GM12878 (cell line): ENCODE data around the gene SURF2. TPM values are rescaled to one million over a fixed set of nuclear protein-coding genes. Genes with fewer than 3 reads are reported as not detected.
A peak's percentile ranks its signal among the peaks of the same experiment; 100 is the strongest.

Experiments used
- ATAC-seq: fragments of 200-7000 bp; cut with Tn5 transposase; 3 replicates; pipeline ENCODE4 v1.9.1; 2020; ENCODE audit warnings: mild to moderate bottlenecking, moderate library complexity
- BruUV-seq: library from RNA; stranded (reverse); fragments of 400-500 nt; replicated peaks from 2 replicates; lab custom pipeline; 2021; lab: Mats Ljungman, UMichigan
- CTCF ChIA-PET: fragments of 300-600 bp; sonication (Branson Sonifier 250); formaldehyde crosslinking; extraction: SDS; loops from one replicate; lab custom pipeline; 2021; ENCODE audit warnings: inconsistent platforms; lab: Yijun Ruan, JAX
- POLR2A ChIA-PET: fragments of 350-600 bp; formaldehyde crosslinking; extraction: SDS; loops from one replicate; lab custom pipeline; 2021; ENCODE audit warnings: inconsistent platforms; lab: Charles Lee
- RAD21 ChIA-PET: fragments of 300-600 bp; sonication (Branson Sonifier 250); formaldehyde crosslinking; loops from one replicate; lab custom pipeline; 2023; ENCODE audit warnings: antibody characterized with exemption; ENCODE audit not compliant: unreplicated experiment; lab: Charles Lee
- SMC1A ChIA-PET: fragments of 300-600 bp; sonication (Branson Sonifier 250); formaldehyde crosslinking; loops from one replicate; lab custom pipeline; 2023; ENCODE audit not compliant: unreplicated experiment, uncharacterized antibody; lab: Charles Lee
- DNase-seq: peaks from one replicate; pipeline ENCODE4 v3.0.0-alpha.2; 2011; ENCODE audit warnings: low read depth, low spot score
- FAIRE-seq: peaks from 3 replicates; lab custom pipeline; 2011; peaks lifted over from hg19 to GRCh38; lab: Jason Lieb, UNC
- H2AFZ ChIP-seq: 2 replicates; pipeline ENCODE4 v1.6.0; 2011; ENCODE audit warnings: low read depth, low read length, control low read depth; ENCODE audit not compliant: control insufficient read depth
- H3K27ac ChIP-seq: 2 replicates; pipeline ENCODE4 v1.5.1; 2011; ENCODE audit warnings: control low read depth; ENCODE audit not compliant: control insufficient read depth, insufficient read depth
- H3K27me3 ChIP-seq, 2 experiments: replicated peaks in 1 of 2; 2 replicates each; pipeline versions ENCODE4 v1.6.0 to v1.6.1; 2011; ENCODE audit warnings: low read length in 1 of 2; ENCODE audit not compliant: control insufficient read depth in 2 of 2, insufficient read depth in 2 of 2
- H3K36me3 ChIP-seq, 2 experiments: 2 replicates each; pipeline ENCODE4 v1.5.1; 2011; ENCODE audit warnings: low read length in 1 of 2; ENCODE audit not compliant: control insufficient read depth in 2 of 2, insufficient read depth in 2 of 2
- H3K4me1 ChIP-seq: 2 replicates; pipeline ENCODE4 v1.6.1; 2011; ENCODE audit warnings: mild to moderate bottlenecking, low read length, moderate library complexity, mixed read lengths; ENCODE audit not compliant: control insufficient read depth, insufficient read depth
- H3K4me2 ChIP-seq: 2 replicates; pipeline ENCODE4 v1.6.0; 2011; ENCODE audit warnings: control low read depth; ENCODE audit not compliant: control insufficient read depth, insufficient read depth
- H3K4me3 ChIP-seq: fragments of 200-600 bp; sonication (generic); 2 replicates; pipeline ENCODE4 v1.5.1; 2016
- H3K79me2 ChIP-seq: 2 replicates; pipeline ENCODE4 v1.6.0; 2011; ENCODE audit warnings: low read length; ENCODE audit not compliant: control insufficient read depth, insufficient read depth
- H3K9ac ChIP-seq: 2 replicates; pipeline ENCODE4 v1.8.0; 2011; ENCODE audit warnings: low read length, control low read depth, mixed read lengths; ENCODE audit not compliant: control insufficient read depth, insufficient read depth
- H3K9me3 ChIP-seq: replicated peaks from 3 replicates; pipeline ENCODE4 v1.5.1; 2011; ENCODE audit warnings: mild to moderate bottlenecking, low read length; ENCODE audit not compliant: control insufficient read depth, insufficient read depth
- H4K20me1 ChIP-seq: 2 replicates; pipeline ENCODE4 v1.6.0; 2011; ENCODE audit not compliant: control insufficient read depth, insufficient read depth
- CBX5 ChIP-seq: sonication (generic); IDR thresholded peaks from 2 replicates; pipeline ENCODE4 v1.6.1; 2016; ENCODE audit warnings: low read depth, moderate library complexity, mild to moderate bottlenecking, inconsistent platforms
- PAX8 ChIP-seq: fragments of 450-650 bp; IDR thresholded peaks from 2 replicates; pipeline ENCODE4 v1.6.1; 2017; ENCODE audit warnings: mild to moderate bottlenecking, moderate library complexity
- POLR2A ChIP-seq: IDR thresholded peaks from 2 replicates; pipeline ENCODE4 v1.6.1; 2011; ENCODE audit warnings: low read depth, mild to moderate bottlenecking, low read length
- ZNF274 ChIP-seq: IDR thresholded peaks from one replicate; pipeline ENCODE4 v1.8.0; 2011; ENCODE audit not compliant: insufficient read length, insufficient read depth
- WGBS: methylation state at CpG from one replicate; pipeline ENCODE4 v1.1.6; 2016; ENCODE audit warnings: low lambda C conversion rate; ENCODE audit not compliant: insufficient replicate concordance, insufficient coverage; ENCODE audit errors: missing lambda C conversion rate; 5-methylcytosine and 5-hydroxymethylcytosine counted together
- in situ Hi-C: fragments of 300-500 bp; cut with MboI; formaldehyde crosslinking; loops from 9 replicates; pipeline ENCODE4 v1.14.3; 2018; ENCODE audit warnings: mixed read lengths
- intact Hi-C: fragments of 100-400 bp; cut with micrococcal nuclease; formaldehyde crosslinking; loops from one replicate; pipeline ENCODE4 v1.14.2; 2022; ENCODE audit not compliant: unreplicated experiment
- polyA plus RNA-seq, 11 experiments: library from polyadenylated mRNA; depleted of rRNA in 4 of 11; unstranded in 6 of 11; stranded (reverse) in 5 of 11; fragments of >200 nt; fragmentation: Nextera tagmentation in 4 of 11; fragmentation: Illumina TruSeq in 1 of 11; extraction: Ambion mirVana in 4 of 11; extraction: Trizol in 1 of 11; gene quantifications; 1 replicate in 1 of 11; 2 replicates in 10 of 11; pipeline versions ENCODE4 v1.2.1 to v1.2.3, GENCODE V29; 2011 to 2016; ENCODE audit warnings: inconsistent platforms in 2 of 11, missing spikeins in 2 of 11, low read depth in 1 of 11
- total RNA-seq, 4 experiments: library from RNA; depleted of rRNA in 3 of 4; stranded (reverse); fragments of >200 nt in 3 of 4; fragmentation: Illumina TruSeq in 1 of 4; extraction: Trizol in 1 of 4; gene quantifications; 2 replicates each; pipeline versions ENCODE4 v1.2.1 to v1.2.3, GENCODE V29; 2013 to 2021
- TF ChIP-seq, protein P1 (sequence below): fragments of 450-650 bp; IDR thresholded peaks from 2 replicates; pipeline ENCODE4 v1.6.1; 2016; ENCODE audit warnings: mild to moderate bottlenecking

The SURF2 gene
- total and polyA plus RNA-seq, 10 of the 15 experiments (the other 5 are each of a cell fraction or from before 2014, with no cell fraction given), result 4.0 to 41.7 (median 20.8) TPM

DNA sequence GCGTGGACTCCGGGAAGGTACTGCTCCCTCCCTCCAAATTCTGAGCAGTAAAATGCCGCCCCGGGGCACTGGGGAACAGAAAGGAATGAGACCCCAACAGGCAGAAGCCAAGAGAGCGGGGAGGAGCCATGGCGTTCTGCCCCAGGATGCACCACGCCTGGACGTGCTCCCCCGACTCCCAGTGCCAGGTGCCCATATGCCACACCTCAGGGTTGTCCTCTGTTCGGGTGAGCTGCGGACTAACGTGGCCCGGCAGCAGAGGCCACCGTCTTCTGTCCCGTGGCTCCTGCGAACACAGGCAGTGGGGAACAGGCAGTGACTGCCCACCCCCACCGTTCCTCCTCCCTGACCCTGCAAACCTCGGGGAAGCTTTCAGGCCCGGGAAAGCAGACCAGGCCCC is 25.1 kb upstream of the SURF2 start:
- POLR2A ChIA-PET, result interaction anchor here (0.5 kb wide), 1 partner anchor 89 kb away, joined by 3 read pairs; no protein-coding TSS in a partner anchor
- Histone ChIP-seq H3K27ac (no peak overlapping the region), H3K4me1 (no peaks in the 10 kb centered on the region; the same call in 1 of the 2 replicates), H3K4me3 (no peak overlapping the region), H3K79me2 (peaks cover 27% of the 10 kb centered on the region), H4K20me1 (no peaks in the 10 kb centered on the region), H3K9ac (no peak overlapping the region), H3K27me3 (no peaks in the 10 kb centered on the region), H3K4me2 (no peak overlapping the region), H3K9me3 (no peaks in the 10 kb centered on the region), H3K36me3 (peaks cover 14 to 24% of the 10 kb centered on the region in 2 experiments; a peak in 3 of 4 replicates), H2AFZ (no peak overlapping the region)
- in situ Hi-C loops, result no loop called here
- FAIRE-seq (no peak), DNase-seq (no peak), ATAC-seq (no peak)
- TF ChIP-seq POLR2A, result peak; percentile 26
- TF ChIP-seq CBX5, result no peak
- no peak for TF ChIP-seq ZNF274
- no peak for TF ChIP-seq PAX8
- TF ChIP-seq, protein P1, sequence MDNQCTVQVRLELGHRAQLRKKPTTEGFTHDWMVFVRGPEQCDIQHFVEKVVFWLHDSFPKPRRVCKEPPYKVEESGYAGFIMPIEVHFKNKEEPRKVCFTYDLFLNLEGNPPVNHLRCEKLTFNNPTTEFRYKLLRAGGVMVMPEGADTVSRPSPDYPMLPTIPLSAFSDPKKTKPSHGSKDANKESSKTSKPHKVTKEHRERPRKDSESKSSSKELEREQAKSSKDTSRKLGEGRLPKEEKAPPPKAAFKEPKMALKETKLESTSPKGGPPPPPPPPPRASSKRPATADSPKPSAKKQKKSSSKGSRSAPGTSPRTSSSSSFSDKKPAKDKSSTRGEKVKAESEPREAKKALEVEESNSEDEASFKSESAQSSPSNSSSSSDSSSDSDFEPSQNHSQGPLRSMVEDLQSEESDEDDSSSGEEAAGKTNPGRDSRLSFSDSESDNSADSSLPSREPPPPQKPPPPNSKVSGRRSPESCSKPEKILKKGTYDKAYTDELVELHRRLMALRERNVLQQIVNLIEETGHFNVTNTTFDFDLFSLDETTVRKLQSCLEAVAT, result no peak
- intact Hi-C loops, result no loop called here
- RAD21 ChIA-PET, result no interaction called here
- SMC1A ChIA-PET, result interaction anchor here (0.5 to 2.6 kb wide), 2 partner anchors 144 to 1601 kb away, joined by 3 to 21 read pairs; no protein-coding TSS in a partner anchor
- BruUV-seq, result no TSS peak
- CTCF ChIA-PET, result interaction anchor here (1.2 to 2.5 kb wide), 5 partner anchors 46 to 309 kb away, joined by 3 to 29 read pairs (median 5); no protein-coding TSS in a partner anchor
- WGBS, result 96% methylated on average over 18 of the region's 19 CpGs
